LHCN-M2 (cell line): ENCODE data around the gene LRRC10B. TPM values are rescaled to one million over a fixed set of nuclear protein-coding genes. Genes with fewer than 3 reads are reported as not detected.

ENCODE experiments used
- DNase-seq: peaks from one replicate; pipeline ENCODE4 v3.0.0-alpha.2; 2012; ENCODE audit warnings: low read depth
- total RNA-seq: library from RNA; depleted of rRNA; stranded (reverse); fragments of >200 nt; gene quantifications from 2 replicates; pipeline ENCODE4 v1.2.3, GENCODE V29; 2014

Gene LRRC10B
- total RNA-seq, 1 experiment from 2014 or later, result not detected

DNA sequence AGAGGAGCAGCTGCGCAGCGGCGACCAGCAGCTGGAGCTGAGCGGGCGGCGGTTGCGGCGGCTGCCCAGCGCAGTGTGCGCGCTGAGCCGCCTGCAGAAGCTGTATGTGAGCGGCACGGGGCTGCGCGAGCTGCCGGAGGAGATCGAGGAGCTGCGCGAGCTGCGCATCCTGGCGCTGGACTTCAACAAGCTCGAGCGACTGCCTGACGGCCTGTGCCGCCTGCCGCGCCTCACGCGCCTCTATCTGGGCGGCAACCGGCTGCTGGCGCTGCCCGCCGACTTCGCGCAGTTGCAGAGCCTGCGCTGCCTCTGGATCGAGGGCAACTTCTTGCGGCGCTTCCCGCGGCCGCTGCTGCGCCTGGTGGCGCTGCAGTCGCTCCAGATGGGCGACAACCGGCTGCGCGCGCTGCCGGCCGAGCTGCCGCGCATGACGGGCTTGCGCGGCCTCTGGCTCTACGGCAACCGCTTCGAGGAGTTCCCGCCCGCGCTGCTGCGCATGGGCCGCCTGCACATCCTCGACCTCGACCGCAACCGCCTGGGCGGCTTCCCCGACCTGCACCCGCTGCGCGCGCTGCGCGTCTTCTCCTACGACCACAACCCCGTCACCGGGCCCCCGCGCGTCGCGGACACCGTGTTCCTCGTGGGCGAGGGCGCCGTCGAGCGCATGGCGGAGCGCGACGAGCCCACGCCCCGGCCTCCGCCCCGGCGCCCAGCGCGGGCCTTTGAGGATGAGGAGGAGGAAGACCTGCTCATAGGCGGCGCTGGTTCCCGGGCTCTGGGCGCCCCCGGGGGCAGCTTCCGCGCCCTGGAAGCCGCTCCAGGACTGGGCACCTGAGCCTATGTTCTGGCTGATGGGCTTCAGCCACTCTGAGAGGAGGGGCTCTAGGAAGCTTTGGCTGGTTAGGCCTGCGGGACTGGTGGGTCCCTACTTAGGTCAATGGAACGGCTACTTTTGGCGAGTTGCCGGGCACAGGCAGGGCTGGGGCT is 787 bp downstream of the LRRC10B start:
- DNase-seq, result peak; percentile 16

DNA sequence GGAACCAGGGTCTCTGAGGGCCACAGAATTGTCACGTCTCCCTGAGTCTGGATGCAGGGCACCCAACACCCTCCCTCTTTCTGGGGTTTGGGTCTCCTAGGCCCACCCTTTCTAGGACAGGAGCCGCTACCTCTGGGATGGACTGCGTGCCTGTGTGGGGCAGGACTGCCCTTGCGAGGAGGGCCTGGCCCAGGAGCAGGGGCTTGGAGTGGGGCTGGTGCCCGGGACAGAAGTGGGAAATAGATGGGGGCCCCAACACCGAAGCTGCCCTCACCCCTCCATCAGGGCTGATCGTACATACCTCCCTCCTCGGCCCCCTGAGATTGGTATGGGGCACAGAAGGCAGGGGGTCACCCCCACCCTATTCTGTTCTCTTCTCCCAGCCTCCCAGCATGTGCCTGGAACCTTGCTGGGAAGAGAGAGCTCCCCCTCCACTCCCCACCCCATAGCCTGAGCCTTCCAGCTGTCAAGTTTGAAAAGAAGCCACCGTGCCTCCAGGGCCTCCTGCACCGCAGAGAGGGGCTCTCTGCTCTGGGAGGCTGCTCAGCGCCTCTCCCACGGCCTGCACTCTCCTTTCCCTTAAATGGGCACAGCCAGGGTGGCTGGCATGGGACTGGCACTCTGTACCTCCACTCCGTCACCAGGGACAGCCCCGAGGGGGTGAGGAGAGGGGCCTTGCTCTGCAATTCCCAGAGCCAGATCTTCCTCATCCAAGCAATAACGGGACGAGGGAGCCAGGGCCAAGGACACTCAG is 1.8 kb downstream of the LRRC10B start:
- DNase-seq, result no peak

DNA sequence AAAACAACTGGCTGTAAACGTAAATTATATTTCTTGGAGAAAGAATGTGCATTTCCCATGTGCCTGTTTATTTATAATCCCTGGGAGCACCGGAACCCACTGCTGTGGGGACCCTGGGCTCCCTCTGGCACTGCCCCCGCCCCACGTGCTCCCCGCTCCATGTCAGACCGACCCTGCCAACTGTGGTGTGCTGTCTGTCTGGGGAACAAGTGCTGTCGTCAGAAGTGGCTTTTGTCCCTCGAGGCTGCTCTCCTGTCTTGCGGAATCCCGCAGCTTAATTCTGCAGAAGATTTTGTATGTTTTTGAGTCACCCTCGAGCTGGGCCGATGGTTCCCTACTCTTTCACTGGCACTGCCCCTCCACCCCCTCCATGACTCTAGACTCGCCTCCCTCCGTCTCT is 2.4 kb downstream of the LRRC10B start:
- no peak for DNase-seq

DNA sequence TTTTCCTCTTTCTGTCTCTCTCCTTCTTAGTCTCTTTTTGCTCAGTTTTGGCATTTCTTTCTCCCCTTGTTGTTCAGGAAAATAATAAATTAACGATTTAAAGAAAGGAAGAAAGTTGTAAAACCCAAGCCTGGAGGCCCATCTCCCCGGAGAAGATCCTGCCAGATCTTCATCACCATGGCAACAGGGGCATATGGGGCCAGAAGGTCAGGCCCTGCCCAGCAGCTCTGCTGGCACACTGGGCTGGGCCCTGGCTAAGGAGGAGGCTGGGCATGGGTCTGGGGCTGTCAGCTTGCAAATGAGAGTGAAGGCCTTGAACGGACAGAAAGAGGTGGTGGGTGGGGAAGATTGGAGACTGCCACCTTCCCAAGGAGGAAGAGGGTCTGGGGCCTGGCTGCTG is 2.8 kb downstream of the LRRC10B start:
- no peak for DNase-seq

DNA sequence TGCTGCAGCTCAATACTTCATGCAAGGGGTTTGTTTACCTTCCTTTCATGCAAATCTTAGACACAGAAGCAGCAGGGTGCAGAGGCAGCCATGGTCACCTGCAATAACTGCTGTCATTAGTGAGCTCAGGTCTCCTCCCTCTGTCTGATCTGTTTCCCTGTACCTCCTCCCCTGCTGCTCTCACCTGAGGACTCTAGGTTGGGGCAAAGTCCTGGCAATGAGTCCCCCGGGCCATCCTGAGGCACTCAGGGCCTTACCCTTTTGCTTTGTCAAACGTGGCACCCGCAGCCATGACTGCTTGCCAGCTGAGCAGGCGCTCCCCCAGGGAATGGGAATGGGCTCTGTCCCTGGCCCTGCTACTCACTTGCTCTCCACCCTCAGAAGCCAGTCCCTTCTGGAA is 3.9 kb downstream of the LRRC10B start:
- no peak for DNase-seq

DNA sequence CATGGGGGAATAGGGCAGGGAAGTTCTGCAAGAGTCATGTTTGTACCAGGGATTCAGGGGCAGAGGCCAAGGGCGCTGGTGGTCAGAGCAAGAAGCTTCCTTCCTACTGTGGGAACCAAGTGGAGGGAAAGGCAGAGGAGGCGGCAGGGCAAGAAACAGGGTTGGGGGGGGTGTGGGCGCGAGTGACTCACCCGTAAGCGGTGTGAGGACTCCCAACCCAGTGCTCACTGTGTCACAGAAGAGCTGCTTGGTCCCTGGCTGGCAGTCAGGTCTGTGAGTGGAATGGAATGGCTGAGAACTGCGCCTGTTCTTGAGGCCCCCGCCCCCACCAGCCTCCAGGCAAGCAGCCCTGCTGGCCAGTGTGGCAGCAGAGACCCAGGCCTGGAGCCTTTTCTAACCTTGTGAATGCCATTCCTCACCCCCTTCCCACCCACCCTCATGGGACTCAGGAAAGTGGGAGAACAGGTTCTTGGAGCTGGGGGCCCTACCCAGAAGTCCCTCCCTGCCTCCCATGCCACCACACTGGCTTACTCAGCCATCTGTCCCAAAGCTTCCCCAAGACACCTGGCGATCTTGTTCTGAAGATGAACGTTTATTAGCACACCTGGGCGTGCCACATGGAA is 4.7 kb downstream of the LRRC10B start:
- no peak for DNase-seq

DNA sequence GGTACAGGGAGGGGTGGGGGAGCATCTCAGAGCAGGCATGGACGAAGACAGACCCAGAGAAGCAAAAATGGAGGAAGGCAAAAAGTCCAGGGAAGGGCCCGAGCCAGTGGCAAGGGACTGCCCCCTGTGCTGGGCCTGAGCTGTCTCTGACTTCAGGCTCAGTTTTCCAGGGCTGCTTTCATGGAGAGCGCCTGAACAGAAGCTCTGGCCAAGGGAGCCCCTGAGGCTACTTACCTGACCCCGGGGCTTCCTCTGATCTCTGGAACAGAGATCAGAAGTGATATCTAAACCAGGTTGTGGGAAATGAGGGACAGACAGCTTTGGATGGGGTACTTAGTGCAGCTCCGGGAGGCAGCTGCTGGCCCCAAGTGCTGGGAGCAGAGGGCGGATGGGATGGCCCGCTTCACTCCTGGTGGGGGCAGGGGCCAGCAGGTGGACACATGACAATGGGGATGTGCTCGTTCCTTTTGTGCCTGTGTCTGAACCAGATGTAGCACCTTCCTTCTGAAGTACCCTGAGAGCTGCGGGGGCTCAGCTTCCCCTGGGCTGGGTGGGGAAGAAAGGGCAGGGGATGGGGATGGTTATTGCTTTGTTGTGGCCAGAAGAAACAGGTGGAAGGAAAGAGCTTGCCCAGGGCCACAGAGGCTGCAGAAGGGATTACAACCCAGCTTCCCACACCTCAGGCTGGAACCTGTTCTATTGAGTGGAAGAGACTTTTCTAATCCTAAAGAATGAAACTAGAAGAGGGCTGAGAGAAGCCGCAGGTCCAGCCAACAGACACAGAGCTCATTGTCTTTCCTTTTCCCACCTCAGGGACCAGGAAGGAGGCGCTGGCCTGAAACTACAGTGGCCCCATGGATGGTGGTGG is 5.7 kb downstream of the LRRC10B start:
- no peak for DNase-seq

DNA sequence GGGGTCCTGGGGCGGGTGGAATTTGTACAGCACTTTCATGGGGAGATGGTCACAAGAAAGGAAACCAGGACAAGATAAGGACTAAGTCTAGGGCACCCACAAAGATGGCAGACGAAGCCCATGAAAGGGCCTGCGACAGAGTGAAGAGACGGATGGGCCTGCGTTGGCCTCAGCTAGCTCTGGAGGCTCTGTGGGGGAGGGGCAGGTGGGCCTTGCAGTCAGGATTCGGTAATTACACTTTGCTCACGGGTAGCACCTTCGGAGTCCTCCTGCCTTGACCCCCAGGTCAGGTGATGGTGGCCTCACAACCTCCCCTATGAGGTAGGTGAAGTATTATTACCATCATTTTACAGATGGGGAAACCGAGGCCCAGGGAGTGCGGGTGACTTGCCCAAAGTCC is 7.1 kb downstream of the LRRC10B start:
- no peak for DNase-seq

DNA sequence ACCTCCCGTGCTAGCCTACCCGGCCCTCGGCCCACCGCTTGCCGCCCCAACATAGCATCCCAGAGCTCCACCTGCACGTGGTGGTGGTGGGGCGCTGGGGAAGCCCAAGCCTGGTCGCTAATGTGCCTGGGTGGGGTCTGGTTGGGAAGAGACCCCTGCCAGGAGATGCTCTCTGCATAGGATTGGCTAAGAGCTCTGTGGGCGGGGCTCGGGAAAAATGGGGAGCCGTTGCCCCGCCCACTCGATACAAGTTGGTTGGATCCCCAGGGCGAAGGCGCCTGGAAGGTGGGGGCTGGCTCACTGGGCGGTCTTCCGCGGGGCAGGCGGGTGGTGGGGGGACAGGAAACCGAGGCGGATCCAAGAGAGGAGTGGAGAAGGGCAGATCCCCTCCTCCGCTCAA is 7.6 kb downstream of the LRRC10B start:
- DNase-seq, result no peak

DNA sequence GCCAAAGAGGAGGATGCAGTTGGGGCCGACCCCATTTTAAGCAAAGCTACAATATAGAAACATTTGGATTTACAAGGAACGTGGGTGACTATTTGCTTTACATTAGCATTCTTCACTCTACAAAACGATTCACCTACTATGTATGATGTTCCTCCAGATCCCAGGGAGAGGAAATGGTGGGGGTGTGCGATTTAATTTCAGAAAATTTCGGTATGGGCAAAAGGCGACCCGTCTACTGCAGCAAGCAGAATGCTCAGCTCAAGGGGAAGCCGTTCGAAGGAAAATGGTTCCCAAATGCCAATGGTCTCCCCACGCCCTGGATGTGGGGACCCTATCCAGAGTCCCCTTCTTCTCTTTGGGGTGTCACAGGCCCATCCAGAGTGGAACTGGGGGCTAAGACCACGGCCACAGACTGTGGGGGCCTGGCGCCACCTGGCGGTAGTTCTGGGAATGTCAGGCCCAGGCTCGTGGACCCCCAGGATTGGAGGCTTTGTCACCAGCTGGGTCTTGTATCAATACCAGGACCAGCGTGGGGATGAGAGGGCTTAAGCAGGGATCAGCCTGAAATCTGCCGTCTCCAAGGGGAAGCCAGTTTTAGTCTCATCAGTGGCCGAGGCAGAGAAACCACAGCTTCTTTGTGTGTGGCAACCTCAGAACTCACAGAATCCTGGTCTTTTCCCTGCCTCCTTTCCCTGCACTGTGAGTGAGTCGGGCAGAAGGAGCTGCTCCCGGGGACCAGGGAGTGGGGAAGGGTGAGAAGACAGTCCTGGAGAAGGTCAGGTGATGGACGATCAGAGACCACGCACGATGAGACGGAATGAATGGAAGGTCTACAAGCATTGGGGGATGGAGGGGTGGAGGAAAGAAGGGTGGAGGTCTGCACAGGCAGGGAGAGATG is 8.4 kb downstream of the LRRC10B start:
- no peak for DNase-seq

DNA sequence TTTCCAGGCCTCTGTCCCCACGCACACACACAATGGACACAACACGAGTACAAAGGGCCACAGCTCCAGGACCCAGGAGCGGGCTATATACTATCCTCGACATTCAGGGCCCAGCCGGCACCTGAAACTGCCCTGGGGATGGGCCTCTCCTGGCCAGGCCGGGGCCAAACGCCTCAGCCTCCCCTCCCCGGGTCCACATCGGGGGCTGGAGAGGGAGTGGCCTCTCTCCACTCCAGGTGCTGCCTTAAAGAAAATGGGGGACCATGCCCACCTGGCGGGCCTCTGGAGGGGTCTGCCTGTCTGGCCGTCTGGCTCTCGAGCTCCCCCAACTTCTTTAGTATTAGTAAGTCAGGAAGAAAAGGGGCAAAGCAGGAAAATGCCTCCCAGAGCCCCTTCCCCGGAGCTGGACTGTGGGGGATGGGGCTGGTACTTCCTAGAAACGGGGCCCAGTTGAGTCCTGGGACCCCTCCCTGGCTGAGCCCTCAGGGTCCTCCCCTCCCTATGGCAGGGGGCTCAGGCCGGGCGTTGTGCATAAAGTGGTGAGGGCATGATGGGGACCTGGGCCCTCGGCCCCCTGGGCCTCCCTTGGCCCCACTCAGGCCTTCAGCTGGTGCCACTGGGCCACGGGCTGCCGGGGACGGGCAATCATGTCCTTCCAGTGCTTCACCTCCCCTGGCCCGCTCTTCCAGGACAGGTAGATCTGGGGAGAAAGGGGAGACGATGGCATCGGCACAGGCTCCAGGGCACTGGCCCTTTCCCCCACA is 9.7 kb downstream of the LRRC10B start:
- DNase-seq, result no peak

DNA sequence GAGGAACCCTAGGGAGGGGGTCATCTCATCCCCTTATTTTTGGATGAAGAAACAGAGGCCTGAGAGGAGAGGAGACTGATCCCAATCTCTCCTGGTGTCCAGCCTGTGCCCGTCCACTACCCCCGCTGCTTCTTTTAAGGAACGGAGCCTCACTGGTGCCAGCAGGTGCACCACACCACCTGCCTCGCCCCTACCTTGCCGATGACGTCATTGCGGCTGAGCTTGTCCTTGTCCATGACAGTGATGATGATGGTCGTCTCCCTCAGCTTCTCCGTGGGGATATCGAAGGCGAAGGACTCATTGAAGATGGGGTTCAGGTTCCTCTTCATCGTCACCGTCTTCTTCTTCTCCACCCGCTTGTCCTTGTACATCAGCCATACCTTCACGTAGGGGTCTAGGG is 14.3 kb downstream of the LRRC10B start:
- no peak for DNase-seq

DNA sequence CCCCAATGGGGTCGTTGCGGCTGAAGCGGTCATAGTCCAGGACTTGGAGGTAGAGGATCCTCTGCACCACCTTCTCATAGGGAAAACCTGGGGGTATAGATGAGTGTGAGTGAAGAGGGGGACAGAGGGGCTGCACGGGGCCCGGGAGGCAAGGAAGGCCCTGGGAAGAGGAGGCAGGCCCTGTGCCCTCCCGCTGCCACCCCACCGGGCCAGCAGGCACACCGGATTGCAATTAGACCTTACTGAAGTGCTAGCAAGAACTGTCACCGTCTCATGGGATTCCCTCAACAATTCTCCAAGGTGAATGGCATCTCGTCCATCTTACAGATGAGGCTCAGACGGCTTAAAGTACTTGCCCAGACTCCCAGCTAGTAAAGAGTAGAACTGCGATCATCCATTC is 15.9 kb downstream of the LRRC10B start:
- no peak for DNase-seq

DNA sequence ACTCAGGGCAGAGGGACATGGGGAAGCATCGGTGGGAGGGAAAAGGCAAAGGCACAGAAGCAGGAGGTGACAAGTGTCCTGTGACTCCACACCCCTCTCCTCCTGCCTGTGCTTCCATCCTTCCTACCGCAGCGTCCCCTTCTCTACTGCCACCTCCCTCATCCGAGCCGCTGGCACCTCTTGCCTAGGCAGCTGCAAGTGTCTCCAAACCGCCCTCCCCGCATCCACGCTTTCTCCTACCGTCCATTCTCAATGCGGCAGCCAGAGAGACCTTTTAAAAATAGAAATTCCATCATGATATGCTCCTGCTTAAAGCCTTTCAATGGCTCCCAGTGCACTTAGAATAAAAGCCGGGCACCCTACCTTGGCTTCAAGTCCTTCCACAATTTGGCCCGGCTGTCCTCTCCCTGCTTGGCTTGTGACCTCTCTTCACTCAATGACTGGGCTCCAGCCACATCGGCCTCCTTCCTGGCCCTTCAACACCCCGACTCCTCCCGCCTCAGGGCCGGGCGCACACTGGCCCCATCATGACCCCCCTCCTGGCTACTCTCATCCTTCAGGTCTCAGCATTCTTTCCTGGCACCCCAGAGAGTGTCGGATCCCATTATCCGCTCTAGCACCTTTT is 16.5 kb downstream of the LRRC10B start:
- DNase-seq, result no peak

DNA sequence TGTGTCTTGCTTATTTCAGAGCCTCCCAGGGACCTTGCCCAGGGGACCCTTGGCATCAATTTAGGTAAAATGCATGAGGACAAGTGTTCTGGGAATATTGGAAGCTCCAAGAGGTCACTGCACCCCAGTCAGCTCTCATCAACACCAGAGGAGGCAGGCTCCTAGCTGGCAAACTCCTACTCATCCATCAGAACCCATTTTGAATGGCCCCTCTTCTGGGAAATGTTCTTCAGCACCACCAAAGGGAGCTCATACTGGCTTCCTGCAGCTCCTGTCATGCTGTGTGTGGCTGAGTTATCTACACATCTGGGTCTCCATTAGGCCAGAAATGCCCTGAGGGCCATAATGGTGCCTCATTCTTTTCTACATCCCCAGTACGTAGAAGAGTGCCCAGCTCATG is 17.7 kb downstream of the LRRC10B start:
- no peak for DNase-seq

DNA sequence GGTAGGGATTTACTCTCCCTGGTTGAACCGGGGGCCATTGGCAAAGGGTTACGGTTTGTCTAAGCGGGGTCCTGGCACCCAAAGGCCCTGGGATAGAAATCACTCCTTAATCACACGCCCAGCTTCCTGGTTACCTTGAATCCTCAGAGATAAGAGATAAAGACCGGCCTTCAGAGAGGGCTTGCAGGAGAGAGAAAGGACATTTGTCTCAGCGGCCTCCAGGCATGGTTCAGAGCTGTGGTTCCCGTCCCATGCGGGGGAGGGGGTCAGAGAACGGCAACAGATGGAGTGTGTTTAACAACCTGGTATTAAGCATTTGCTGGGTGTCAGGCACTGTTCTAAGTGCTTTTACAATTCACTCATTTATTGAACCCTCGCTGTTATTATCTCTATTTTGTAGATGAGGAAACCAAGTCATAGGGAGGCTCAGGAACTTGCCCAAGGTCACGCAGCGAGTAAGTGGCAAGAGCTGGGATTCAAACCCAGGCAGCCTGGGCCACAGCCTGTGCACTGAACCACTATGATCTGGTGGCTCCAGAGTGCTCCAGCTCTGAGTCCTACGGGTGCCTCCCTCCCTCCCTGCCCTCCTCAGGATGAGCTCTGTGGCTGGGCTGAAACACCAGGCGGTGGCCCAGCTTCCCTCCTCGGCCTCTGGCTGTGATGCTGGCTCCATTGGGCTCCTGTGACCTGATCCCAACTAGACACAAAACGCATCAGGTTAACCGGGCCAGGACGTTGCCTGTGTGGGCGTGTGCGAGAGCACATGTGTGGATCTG is 18.6 kb downstream of the LRRC10B start:
- no peak for DNase-seq

DNA sequence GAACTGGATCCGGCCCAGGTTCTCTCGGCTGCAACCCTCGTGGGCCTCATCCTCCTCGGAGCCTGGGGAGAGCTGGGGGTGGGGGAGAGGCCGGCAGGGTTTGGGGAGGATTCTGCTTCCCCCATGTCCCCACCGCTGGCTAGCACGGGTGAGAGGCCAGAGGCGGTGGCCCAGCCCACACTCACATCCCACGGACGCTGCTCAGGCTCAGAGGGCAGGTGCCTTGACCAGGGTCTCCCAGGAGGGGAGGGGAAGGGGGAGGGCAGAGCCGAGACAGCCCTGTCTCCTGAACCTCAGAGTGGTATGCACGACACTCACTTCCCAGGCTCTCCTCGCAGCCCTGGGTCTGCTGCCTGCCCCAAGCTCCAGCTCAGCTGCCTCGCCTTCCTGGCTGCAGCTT is 19.6 kb downstream of the LRRC10B start:
- no peak for DNase-seq

DNA sequence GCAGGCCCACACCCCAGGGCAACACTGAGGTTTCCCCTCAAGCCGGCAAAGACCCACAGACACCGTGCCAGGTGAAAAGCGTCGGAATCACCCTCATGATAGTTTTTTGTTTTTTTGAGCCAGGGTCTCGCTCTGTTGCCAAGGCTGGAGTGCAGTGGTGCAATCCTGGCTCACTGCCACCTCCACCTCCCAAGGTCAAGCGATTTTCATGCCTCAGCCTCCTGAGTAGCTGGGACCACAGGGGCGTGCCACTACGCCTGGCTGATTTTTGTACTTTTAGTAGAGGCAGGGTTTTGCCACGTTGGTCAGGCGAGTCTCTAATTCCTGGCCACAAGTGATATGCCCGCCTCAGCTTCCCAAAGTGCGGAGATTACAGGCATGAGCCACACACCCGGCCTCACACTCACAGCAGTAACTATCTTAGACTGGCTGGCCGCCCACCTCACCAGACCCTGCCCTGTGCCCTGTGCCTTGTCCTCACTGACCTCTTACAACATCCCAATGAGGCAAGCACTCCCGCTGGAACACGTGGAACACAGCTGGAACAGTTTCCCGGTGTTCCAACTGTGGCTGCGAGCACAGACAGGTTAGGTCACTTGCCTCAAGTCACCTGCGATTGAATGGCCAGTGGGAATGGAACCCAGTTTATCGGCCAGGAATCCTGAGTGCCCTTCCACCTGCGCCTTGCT is 21.1 kb downstream of the LRRC10B start:
- DNase-seq, result no peak
